Immature natural killer cell (primary cell): Measurements from ENCODE around the gene ACSF2. TPM values are rescaled to one million over a fixed set of nuclear protein-coding genes. Genes with fewer than 3 reads are reported as not detected.
"Not testable (repeated sequence)": the region's sequence is repeated elsewhere in the genome, so short reads cannot be mapped to it uniquely, and the experiment has no call there.

ENCODE experiments used
- DNase-seq, 3 donors: peaks; one replicate each; pipeline ENCODE4 v3.0.0; 2022; ENCODE audit warnings: mixed read lengths in 1 of 3
- H3K27ac Mint-ChIP-seq, 6 donors: one replicate each; pipeline ENCODE4 v1.8.0; 2020; ENCODE audit warnings: mixed read lengths in 6 of 6, mild to moderate bottlenecking in 5 of 6, inconsistent platforms in 4 of 6, moderate library complexity in 3 of 6
- H3K27me3 Mint-ChIP-seq, 3 donors: one replicate each; pipeline ENCODE4 v1.8.0; 2020 to 2021; ENCODE audit warnings: low read depth in 3 of 3, mild to moderate bottlenecking in 3 of 3, mixed read lengths in 3 of 3, moderate library complexity in 3 of 3, inconsistent platforms in 1 of 3
- H3K36me3 Mint-ChIP-seq, 3 donors: one replicate each; pipeline ENCODE4 v1.8.0; 2020; ENCODE audit warnings: mixed read lengths in 3 of 3, inconsistent platforms in 2 of 3, mild to moderate bottlenecking in 2 of 3
- H3K4me1 Mint-ChIP-seq, 2 donors: one replicate each; pipeline ENCODE4 v1.8.0; 2020; ENCODE audit warnings: inconsistent platforms in 2 of 2, mild to moderate bottlenecking in 2 of 2, mixed read lengths in 2 of 2, moderate library complexity in 1 of 2
- H3K4me3 Mint-ChIP-seq, 5 donors: one replicate each; pipeline ENCODE4 v1.8.0; 2020; ENCODE audit warnings: mild to moderate bottlenecking in 5 of 5, mixed read lengths in 5 of 5, inconsistent platforms in 3 of 5, moderate library complexity in 3 of 5
- H3K9me3 Mint-ChIP-seq, 6 donors: one replicate each; pipeline ENCODE4 v1.8.0; 2020; ENCODE audit warnings: mild to moderate bottlenecking in 6 of 6, mixed read lengths in 6 of 6, inconsistent platforms in 4 of 6, moderate library complexity in 3 of 6
- polyA plus RNA-seq, 3 donors: library from polyadenylated mRNA; unstranded; fragments of 300-500 nt; fragmentation: Illumina TruSeq; gene quantifications; one replicate each; pipeline ENCODE4 v1.2.3, GENCODE V29; 2021

ACSF2 gene
- polyA plus RNA-seq, 3 donors from 2014 or later, result 4.8 to 11.1 (median 5.4) TPM

GRCh38 chr17:50474523-50474922 is 48.5 kb downstream of the ACSF2 start:
- Mint-ChIP-seq H3K27ac (no peak overlapping the region), H3K27me3 (peaks cover 4 to 13% (median 9%) of the 10 kb centered on the region in 3 donors), H3K9me3 (peaks cover 0 to 1% (median 0%) of the 10 kb centered on the region in 6 donors), H3K4me3 (no peak overlapping the region), H3K36me3 (peaks cover 0 to 11% (median 9%) of the 10 kb centered on the region in 3 donors), H3K4me1 (peaks cover 10 to 12% of the 10 kb centered on the region in 2 donors)
- no peak for DNase-seq

GRCh38 chr17:50475362-50475761 is 49.3 kb downstream of the ACSF2 start:
- peaks cover 18 to 21% of the 10 kb centered on the region in 2 donors for H3K4me1 Mint-ChIP-seq
- H3K27ac Mint-ChIP-seq, result peak overlapping the region in 1 of 6 donors; percentile 61
- no peak for DNase-seq
- H3K9me3 Mint-ChIP-seq, result peaks cover 0 to 1% (median 0%) of the 10 kb centered on the region in 6 donors
- H3K36me3 Mint-ChIP-seq, result peaks cover 0 to 11% (median 9%) of the 10 kb centered on the region in 3 donors
- peaks cover 4 to 12% (median 5%) of the 10 kb centered on the region in 3 donors for H3K27me3 Mint-ChIP-seq
- H3K4me3 Mint-ChIP-seq, result no peak overlapping the region

- H3K27me3 Mint-ChIP-seq, result peaks cover under 1 to 12% (median 4%) of the 10 kb centered on the region in 3 donors
- H3K4me1 Mint-ChIP-seq, result peaks cover 21 to 25% of the 10 kb centered on the region in 2 donors
- peak overlapping the region in 1 of 6 donors; percentile 61 for H3K27ac Mint-ChIP-seq
- not testable (repeated sequence) for DNase-seq, H3K36me3 Mint-ChIP-seq, H3K9me3 Mint-ChIP-seq, H3K4me3 Mint-ChIP-seq
Measured at GRCh38 chr17:50475775-50476544, 49.9 kb downstream of the ACSF2 start.

- H3K9me3 Mint-ChIP-seq, result peaks cover 0 to 1% (median 0%) of the 10 kb centered on the region in 6 donors
Measured at GRCh38 chr17:50476545-50477315, 50.7 kb downstream of the ACSF2 start.

GRCh38 chr17:50477976-50478375 is 52.0 kb downstream of the ACSF2 start:
- H3K9me3 Mint-ChIP-seq, result peaks cover 0 to 1% (median 0%) of the 10 kb centered on the region in 6 donors
- peak overlapping the region; percentile 76 to 95 (median 90) for H3K27ac Mint-ChIP-seq
- H3K27me3 Mint-ChIP-seq, result peaks cover 0 to 11% (median 3%) of the 10 kb centered on the region in 3 donors
- DNase-seq, result no peak
- peaks cover 28 to 32% of the 10 kb centered on the region in 2 donors for H3K4me1 Mint-ChIP-seq
- peaks cover 6 to 13% (median 12%) of the 10 kb centered on the region in 3 donors for H3K36me3 Mint-ChIP-seq
- H3K4me3 Mint-ChIP-seq, result peak overlapping the region; percentile 79 to 88 (median 84)

More at GRCh38 chr17:50476545-50477315, 50.7 kb downstream of the ACSF2 start:
- H3K36me3 Mint-ChIP-seq, result peaks cover 0 to 9% (median 7%) of the 10 kb centered on the region in 3 donors
- peaks cover 23 to 25% of the 10 kb centered on the region in 2 donors for H3K4me1 Mint-ChIP-seq
- DNase-seq, result no peak
- peaks cover 0 to 12% (median 3%) of the 10 kb centered on the region in 3 donors for H3K27me3 Mint-ChIP-seq
- peak overlapping the region in 2 of 6 donors; percentile 10 to 67 for H3K27ac Mint-ChIP-seq
- no peak overlapping the region for H3K4me3 Mint-ChIP-seq

GRCh38 chr17:50478391-50479381 is 52.7 kb downstream of the ACSF2 start, which contains the start of gene RSAD1:
RSAD1 (plus strand) TSS chr17:50478860; CDS start chr17:50478885, 25 bp downstream.
- H3K27ac Mint-ChIP-seq, result peak within 1 kb of the TSS; percentile 76 to 95 (median 90)
- peaks cover 28 to 32% of the 10 kb centered on the region in 2 donors for H3K4me1 Mint-ChIP-seq
- H3K9me3 Mint-ChIP-seq, result peaks cover 0 to 1% (median 0%) of the 10 kb centered on the region in 6 donors
- peaks cover 0 to 11% (median 5%) of the 10 kb centered on the region in 3 donors for H3K27me3 Mint-ChIP-seq
- H3K4me3 Mint-ChIP-seq, result peak within 1 kb of the TSS; percentile 84 to 88 (median 86)
- H3K36me3 Mint-ChIP-seq, result peaks cover 5 to 8% (median 6%) of the 10 kb centered on the region in 3 donors
- DNase-seq, result peak; percentile 85 to 87 (median 86)

- peaks cover 0 to 1% (median 0%) of the 10 kb centered on the region in 6 donors for H3K9me3 Mint-ChIP-seq
- peaks cover 4 to 11% (median 6%) of the 10 kb centered on the region in 3 donors for H3K36me3 Mint-ChIP-seq
- DNase-seq, result peak; percentile 39 to 50 (median 45)
- peak overlapping the region; percentile 84 to 88 (median 86) for H3K4me3 Mint-ChIP-seq
- peaks cover 28 to 32% of the 10 kb centered on the region in 2 donors for H3K4me1 Mint-ChIP-seq
- H3K27me3 Mint-ChIP-seq, result peaks cover 0 to 11% (median 5%) of the 10 kb centered on the region in 3 donors
- H3K27ac Mint-ChIP-seq, result peak overlapping the region; percentile 64 to 83 (median 76)
Measured at GRCh38 chr17:50479522-50480141, 53.6 kb downstream of the ACSF2 start.

GRCh38 chr17:50480142-50480764 is 54.2 kb downstream of the ACSF2 start:
- no peak for DNase-seq
- peaks cover 0 to 1% (median 0%) of the 10 kb centered on the region in 6 donors for H3K9me3 Mint-ChIP-seq
- peak overlapping the region; percentile 84 to 88 (median 86) for H3K4me3 Mint-ChIP-seq
- H3K27me3 Mint-ChIP-seq, result peaks cover 0 to 11% (median 5%) of the 10 kb centered on the region in 3 donors
- peak overlapping the region in 3 of 6 donors; percentile 30 to 83 (median 71) for H3K27ac Mint-ChIP-seq
- peaks cover 4 to 15% (median 6%) of the 10 kb centered on the region in 3 donors for H3K36me3 Mint-ChIP-seq
- peaks cover 28 to 32% of the 10 kb centered on the region in 2 donors for H3K4me1 Mint-ChIP-seq

- H3K9me3 Mint-ChIP-seq, result peaks cover 0 to 1% (median 0%) of the 10 kb centered on the region in 6 donors
- H3K27me3 Mint-ChIP-seq, result peaks cover 0 to 11% (median 5%) of the 10 kb centered on the region in 3 donors
- H3K36me3 Mint-ChIP-seq, result peaks cover 4 to 17% (median 8%) of the 10 kb centered on the region in 3 donors
- H3K4me3 Mint-ChIP-seq, result peak overlapping the region in 3 of 5 donors; percentile 38 to 87 (median 86)
- no peak overlapping the region for H3K27ac Mint-ChIP-seq
- DNase-seq, result no peak
- peaks cover 28 to 32% of the 10 kb centered on the region in 2 donors for H3K4me1 Mint-ChIP-seq
Measured at GRCh38 chr17:50480854-50481490, 55.0 kb downstream of the ACSF2 start.

GRCh38 chr17:50481648-50482047 is 55.6 kb downstream of the ACSF2 start:
- H3K27me3 Mint-ChIP-seq, result peaks cover 0 to 9% (median 5%) of the 10 kb centered on the region in 3 donors
- H3K4me3 Mint-ChIP-seq, result no peak overlapping the region
- H3K27ac Mint-ChIP-seq, result no peak overlapping the region
- H3K9me3 Mint-ChIP-seq, result peaks cover 0 to 1% (median 0%) of the 10 kb centered on the region in 6 donors
- DNase-seq, result no peak
- peaks cover 28 to 32% of the 10 kb centered on the region in 2 donors for H3K4me1 Mint-ChIP-seq
- peaks cover 4 to 19% (median 8%) of the 10 kb centered on the region in 3 donors for H3K36me3 Mint-ChIP-seq

- peaks cover 28 to 32% of the 10 kb centered on the region in 2 donors for H3K4me1 Mint-ChIP-seq
- peaks cover 0 to 1% (median 0%) of the 10 kb centered on the region in 6 donors for H3K9me3 Mint-ChIP-seq
- H3K4me3 Mint-ChIP-seq, result no peak overlapping the region
- H3K36me3 Mint-ChIP-seq, result peaks cover 4 to 19% (median 8%) of the 10 kb centered on the region in 3 donors
- H3K27ac Mint-ChIP-seq, result no peak overlapping the region
- DNase-seq, result no peak
- H3K27me3 Mint-ChIP-seq, result peaks cover 0 to 9% (median 5%) of the 10 kb centered on the region in 3 donors
Measured at GRCh38 chr17:50482110-50482509, 56.1 kb downstream of the ACSF2 start.
